Measurements from ENCODE around the gene DNER.
"Not testable (repeated sequence)": the region's sequence is repeated elsewhere in the genome, so short reads cannot be mapped to it uniquely, and the experiment has no call there.

The DNER gene, protein sequence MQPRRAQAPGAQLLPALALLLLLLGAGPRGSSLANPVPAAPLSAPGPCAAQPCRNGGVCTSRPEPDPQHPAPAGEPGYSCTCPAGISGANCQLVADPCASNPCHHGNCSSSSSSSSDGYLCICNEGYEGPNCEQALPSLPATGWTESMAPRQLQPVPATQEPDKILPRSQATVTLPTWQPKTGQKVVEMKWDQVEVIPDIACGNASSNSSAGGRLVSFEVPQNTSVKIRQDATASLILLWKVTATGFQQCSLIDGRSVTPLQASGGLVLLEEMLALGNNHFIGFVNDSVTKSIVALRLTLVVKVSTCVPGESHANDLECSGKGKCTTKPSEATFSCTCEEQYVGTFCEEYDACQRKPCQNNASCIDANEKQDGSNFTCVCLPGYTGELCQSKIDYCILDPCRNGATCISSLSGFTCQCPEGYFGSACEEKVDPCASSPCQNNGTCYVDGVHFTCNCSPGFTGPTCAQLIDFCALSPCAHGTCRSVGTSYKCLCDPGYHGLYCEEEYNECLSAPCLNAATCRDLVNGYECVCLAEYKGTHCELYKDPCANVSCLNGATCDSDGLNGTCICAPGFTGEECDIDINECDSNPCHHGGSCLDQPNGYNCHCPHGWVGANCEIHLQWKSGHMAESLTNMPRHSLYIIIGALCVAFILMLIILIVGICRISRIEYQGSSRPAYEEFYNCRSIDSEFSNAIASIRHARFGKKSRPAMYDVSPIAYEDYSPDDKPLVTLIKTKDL

DNA sequence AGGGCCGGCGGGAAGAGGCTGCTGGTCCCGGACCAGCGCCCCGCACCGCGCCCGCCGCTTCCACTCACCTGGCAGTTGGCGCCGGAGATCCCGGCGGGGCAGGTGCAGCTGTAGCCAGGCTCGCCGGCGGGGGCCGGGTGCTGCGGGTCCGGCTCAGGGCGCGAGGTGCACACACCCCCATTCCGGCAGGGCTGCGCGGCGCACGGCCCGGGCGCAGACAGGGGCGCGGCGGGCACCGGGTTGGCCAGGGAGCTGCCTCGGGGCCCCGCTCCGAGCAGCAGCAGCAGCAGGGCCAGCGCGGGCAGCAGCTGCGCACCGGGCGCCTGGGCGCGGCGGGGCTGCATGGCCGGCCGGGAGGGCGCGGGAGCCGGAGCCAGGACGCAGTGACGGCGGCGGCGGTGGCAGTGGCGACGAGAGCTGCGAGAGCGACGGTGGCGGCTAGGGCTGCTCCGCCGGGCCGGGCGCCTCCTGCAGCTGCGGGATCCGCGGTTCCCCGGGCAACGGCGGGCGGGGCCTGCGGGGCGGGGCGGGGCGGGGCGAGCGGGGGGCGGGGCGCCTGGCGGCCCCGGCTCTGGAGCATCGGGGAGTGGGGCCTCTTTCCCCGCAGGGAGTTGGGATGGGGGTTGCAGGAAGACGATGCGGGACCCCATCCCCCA, at the start of gene DNER:
Gene DNER (minus strand): TSS at position 476 of the 656 bp plus-strand sequence. CDS start 132 bp downstream, at position 344.
- no peak for DNase-seq (ENCODE audit: low read depth in 2 of 2)

DNA sequence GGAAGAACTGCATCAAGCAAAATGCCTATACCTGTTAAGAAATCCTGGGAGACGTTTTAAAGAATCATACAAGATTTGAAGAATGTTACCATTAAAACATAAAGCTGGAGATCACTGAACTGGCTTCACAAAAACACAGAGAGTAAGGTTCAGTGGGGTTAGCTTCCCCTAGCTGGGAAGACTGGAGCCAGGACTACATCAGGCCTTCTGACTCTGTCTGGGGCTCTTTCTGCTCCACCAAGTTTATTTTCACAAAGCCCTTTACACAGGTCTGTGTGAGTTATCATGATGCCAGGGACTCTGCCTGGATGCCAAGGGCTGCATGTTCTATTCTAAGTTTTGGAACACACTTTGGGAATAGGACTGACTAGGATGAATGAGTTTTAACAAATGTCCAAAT, 47.3 kb upstream of the DNER start:
- DNase-seq (ENCODE audit: low read depth in 2 of 2) = no peak

DNA sequence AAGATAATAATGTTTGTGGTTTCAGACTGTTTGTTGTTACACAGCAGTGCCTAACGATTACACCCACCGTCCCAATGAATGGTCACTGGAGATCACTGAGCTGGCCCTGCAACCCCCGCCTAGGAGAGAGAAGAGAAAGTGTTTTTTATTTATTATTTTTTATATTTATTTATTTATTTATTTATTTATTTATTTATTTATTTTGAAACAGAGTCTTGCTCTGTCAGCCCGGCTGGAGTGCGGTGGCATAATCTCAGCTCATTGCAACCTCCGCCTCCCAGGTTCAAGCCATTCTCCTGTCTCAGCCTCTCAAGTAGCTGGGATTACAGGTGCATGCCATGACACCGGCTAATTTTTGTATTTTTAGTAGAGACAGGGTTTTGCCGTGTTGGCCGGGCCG, 43.1 kb upstream of the DNER start:
- DNase-seq (ENCODE audit: low read depth in 2 of 2) = not testable (repeated sequence)

DNA sequence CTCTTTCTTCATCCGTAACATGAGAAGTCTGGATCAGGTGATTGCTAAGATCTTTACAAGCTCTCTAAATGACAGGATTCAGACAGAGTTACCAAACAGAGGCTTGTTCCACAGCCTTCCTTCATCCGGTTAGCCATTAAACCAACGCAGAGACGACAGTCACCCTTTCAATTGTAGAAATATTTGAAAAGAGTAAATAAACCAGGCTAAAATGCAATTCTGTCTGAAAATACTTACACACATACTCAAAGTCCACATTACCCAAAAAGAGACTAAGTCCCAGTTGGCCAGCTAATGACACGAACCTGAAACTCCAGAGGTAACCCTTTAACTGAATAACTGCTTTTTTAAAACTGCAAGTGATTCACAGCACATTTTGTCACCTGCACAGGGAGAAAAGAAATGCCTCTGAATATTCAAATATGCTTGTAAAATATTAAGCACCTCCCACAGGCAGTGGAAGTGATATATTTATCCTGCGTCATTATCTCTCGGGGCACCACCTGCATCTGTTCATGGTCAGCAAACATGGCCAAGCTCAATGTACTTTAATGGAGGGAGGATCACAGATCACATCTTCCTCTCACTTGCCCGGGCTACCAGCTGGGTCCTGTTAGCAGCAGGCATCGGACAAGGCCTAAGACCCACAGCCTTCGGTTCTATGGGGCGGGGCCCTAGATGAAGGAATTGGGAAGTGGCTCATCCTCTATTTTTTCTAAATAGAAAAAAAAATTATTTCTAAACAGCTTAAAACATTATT, 38.8 kb upstream of the DNER start:
- DNase-seq (ENCODE audit: low read depth in 2 of 2) = no peak

DNA sequence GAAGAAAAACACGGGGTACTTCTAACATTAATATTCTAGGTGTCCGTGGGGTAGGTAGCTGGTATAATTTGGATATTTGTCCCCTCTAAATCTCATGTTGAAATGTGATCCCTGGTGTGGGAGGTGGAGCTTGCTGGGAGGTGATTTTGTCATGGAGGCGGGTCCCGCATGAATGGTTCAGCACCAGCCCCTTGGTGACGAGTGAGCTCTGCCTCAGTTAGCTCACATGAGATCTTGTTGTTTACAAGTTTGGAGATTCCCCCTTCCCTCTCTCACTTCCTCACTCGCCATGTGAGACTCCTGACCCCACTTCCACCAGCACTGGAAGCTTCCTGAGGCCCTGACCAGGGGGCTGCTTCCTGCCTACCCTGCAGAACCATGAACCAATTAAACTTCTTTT, 35.4 kb upstream of the DNER start:
- no peak for DNase-seq (ENCODE audit: low read depth in 2 of 2)

DNA sequence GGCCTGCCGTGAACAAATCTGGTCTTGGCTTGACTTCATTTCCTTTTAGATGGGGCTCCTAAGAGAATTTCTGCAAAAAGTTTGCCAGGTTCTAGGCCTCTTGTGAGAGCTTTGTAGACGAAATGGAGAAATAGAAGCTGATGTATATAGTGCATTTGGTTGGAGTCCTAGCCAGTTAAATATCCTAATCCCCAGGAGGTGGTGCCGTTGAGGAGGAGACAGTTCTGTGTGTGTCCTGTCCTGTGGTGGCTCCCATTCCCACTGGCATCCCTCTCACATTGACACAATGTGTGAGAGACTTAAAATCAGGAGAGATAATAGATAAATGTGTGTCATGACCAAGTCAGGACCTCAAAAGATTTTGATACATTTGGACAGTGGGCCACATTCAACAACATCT, 34.6 kb upstream of the DNER start:
- DNase-seq (ENCODE audit: low read depth in 2 of 2) = no peak

DNA sequence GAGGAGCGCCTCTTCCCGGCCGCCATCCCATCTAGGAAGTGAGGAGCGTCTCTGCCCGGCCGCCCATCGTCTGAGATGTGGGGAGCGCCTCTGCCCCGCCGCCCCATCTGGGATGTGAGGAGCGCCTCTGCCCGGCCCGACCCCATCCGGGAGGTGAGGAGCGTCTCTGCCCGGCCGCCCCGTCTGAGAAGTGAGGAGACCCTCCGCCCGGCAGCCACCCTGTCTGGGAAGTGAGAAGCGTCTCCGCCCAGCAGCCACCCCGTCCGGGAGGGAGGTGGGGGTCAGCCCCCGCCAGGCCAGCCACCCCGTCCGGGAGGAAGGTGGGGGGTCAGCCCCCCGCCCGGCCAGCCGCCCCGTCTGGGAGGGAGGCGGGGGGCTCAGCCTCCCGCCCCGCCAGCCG, 28.3 kb upstream of the DNER start:
- not testable (repeated sequence) for DNase-seq (ENCODE audit: low read depth in 2 of 2)

DNA sequence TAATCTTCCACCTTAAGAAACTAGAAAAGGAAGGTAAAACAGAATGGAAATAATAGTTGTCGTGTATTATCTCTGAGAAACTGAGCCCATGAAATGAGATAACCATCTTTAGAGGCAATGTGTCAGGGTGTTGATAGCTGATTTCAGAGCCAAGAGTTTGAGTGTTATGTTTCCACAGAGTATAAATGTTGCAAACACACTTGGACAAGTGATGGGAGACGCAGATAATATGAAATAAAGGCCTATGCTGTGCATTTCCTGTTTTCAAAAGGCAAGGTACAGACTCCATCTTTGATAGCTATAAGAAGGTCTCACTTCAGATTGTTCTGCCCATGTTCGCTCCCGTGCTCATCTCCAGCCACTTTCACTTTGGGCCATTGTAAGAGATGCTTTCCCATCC, 25.9 kb upstream of the DNER start:
- no peak for DNase-seq (ENCODE audit: low read depth in 2 of 2)

DNA sequence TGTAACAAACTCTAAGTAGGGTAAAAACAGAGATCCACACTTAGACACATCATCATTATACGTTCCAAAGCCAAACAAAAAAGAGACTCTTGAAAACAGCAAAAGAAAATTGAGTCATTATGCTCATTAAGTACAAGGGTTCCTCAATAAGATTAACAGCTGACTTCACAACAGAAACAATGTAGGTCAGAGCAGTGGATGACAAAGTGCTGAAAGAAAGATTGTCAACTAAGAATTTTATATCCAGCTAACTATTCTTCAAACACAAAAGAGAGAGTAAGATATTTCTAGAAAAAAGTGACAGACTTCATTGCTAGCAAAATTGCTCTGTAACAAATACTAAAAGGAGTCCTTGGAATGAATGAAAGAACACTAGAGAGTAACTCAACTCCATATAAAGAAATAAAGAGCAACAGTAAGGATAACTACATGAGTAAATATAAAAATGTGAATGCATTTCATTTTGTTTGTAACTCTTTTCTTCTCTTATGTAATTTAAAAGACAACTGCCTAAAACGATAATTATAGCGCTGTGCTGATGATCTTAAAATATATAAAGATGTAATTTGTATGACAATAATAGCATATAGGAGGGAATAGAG, 23.8 kb upstream of the DNER start:
- no peak for DNase-seq (ENCODE audit: low read depth in 2 of 2)

DNA sequence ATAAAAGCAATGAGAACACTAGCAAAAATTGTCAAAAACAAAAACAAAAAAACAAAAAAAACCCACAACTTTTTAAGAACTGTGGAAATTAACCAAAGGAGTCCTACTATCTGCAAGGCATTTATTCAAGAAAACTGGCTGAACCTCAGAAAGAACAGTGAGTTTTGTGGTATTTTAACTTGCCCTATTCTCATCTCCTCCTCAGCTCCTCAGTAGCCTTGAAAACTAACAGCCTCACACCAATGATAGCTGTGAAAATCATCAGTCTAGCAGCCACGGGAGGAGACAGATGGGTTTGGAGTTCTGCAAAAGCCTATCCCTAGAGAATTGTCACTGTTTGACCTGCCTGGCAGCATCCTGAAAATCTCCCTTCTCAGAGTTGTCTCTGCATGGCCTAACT, 20.1 kb upstream of the DNER start:
- DNase-seq (ENCODE audit: low read depth in 2 of 2) = no peak

DNA sequence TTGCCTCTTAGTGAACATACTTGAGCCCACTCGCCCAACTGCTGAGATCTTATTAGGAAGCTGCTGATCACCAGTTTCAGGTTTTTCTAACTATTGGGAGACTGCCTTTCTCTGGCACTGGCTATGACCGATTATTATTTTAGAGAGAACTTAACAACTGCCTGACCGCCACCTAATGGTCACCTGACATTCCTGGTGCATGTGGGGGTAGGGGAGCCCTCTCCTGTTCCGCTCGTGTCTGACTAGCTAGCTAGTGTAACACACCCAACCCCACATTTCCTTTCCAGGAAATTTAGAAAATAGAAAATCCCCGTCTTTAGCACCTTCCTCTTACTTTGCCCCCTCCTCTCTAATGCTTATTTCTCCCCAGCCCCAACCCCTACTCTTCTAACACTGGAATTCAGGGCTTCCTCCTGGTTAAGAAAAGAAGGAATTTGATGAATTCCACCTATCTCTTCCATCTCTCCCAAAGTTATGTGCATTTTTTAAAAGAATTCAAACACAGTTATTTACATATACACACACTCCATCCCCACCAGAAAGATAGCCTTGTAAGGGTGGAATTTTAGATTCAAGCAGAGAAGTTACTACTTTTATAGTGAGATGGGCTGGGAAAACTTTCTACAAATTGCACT, 19.4 kb upstream of the DNER start:
- DNase-seq (ENCODE audit: low read depth in 2 of 2) = no peak

DNA sequence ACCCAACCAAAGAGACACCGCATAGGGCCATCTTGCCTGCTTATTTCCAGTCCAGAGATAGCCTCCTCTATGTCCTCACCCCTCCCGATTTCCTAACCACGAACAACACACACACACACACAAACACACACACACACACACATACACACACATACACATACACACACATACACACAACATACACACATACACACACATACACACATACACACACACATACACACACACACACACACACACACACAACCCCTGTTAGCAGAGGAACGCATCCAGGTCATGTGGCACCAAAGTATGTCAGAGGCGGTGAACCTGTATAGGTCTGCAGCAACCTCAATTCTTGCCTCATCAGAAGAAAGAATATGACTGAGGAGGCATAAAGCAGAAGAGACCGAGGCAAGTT, 18.5 kb upstream of the DNER start:
- no peak for DNase-seq (ENCODE audit: low read depth in 2 of 2)

DNA sequence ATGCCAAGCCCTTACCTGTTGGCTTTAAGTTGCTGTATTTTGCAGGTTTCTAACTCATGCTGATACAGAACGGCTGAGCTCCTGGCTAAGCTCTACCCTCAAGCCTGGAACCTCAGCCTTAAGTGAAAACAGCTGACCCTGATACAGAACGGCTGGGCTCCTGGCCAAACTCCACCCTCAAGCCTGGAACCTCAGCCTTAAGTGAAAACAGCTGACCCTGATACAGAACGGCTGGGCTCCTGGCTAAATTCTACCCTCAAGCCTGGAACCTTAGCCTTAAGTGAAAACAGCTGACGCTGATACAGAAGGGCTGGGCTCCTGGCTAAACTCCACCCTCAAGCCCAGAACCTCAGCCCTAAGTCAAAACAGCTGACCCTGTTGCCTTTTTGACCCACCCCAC, 17.6 kb upstream of the DNER start:
- no peak for DNase-seq (ENCODE audit: low read depth in 2 of 2)

DNA sequence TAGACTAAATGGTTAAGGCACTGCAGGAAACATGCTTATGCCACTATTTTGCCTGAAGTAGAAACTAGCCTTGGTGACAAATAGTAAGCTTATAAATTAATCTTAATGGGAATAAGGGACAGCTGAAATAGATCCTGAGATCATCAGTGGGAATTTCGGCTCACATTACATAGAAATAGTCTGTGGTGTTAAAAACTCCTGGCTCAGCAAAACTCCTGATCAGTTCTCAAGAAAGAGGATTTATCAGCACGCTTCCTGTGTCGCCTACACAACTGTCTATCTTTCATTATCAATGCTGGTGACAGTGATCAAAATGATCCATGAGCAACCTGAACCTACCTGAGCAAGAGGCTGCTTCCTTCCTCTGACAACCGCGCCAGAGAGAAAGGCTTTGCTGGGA, 17.0 kb upstream of the DNER start:
- DNase-seq (ENCODE audit: low read depth in 2 of 2) = no peak

DNA sequence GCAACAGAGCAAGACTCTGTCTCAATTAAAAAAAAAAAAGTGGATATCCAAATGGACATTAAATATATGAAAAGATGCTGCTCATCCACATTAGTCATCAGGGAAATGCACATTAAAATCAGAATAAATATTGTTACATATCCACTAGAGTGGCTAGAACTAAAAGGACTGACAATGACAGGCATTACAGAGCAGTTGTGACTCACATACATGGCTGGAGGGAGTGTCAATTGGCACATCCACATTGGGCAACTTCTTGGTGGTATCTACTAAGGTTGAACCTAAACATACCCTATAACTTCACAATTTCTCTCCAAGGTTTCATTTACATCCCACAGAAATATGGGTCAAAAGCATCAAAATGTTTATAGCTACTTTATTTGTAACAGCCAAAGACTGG, 14.0 kb upstream of the DNER start:
- DNase-seq (ENCODE audit: low read depth in 2 of 2) = no peak

DNA sequence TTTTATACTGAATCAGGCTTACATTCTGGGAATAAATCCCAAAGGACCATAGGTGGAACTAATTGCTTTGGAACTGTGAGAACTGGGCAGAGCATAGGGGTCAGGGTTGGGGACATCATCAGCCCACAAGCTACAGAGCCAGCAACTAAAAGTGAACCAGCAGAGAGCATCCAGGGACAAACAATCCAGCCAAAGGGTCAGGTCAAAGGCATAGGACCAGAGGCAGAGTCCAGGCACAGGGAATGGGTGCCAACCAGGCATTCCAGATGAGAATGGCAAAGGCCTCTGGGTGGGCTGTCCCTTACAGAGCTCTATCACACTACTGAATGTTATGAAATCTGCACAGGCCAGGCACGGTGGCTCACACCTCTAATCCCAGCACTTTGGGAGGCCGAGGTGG, 12.3 kb upstream of the DNER start:
- no peak for DNase-seq (ENCODE audit: low read depth in 2 of 2)

DNA sequence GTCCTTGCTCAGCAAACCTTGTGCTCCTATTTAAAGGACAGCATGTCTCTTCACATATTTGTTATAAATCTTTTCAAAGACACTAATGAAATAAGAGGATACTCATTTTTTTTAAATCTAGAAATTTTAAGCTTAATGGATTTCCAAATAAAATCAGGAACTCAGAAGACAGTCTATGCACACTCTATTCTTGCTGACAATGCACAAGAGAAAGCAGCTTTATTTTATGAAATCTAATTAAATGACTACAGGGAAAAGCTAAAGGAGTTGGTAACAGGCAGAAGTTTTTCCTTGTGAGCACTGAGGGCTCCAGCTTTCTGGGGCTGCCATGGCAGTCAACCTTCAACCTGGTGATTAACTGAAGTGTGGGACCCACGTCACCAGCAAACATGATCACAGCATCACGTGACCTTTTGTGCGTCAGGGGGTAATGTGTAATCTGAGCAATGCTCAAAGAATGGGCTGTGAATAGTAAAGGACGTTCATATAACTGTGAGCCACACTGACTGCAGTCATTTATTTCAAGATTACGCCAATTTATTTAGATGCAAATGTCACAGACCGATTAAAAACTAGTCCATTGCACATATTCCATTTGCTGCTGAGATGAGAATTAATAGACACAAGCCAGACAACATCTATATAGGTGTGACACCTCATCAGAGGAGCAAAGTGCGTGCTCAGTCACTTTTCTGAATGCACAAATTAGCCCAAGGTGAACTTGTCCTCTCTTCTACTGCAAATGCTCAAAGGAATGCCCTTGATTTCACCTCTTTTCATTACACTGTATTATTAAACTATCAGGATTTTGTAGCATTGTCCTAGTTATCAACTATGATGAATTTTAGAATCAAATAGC, 11.6 kb upstream of the DNER start:
- DNase-seq (ENCODE audit: low read depth in 2 of 2) = no peak

DNA sequence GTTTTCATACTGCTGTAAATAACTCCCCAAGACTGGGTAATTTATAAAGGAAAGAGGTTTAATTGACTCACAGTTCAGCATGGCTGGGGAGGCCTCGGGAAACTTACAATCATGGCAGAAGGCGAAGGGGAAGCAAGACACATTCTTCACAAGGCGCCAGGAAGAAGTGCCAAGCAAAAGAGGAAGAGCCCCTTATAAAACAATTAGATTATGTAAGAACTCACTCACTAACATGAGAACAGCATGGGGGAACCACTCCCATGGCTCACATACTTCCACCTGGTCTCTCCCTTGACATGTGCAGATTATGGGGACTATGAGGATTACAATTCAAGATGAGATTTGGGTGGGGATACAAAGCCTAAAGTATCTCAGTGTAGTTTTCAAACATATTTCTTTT, 8.8 kb upstream of the DNER start:
- DNase-seq (ENCODE audit: low read depth in 2 of 2) = not testable (repeated sequence)

DNA sequence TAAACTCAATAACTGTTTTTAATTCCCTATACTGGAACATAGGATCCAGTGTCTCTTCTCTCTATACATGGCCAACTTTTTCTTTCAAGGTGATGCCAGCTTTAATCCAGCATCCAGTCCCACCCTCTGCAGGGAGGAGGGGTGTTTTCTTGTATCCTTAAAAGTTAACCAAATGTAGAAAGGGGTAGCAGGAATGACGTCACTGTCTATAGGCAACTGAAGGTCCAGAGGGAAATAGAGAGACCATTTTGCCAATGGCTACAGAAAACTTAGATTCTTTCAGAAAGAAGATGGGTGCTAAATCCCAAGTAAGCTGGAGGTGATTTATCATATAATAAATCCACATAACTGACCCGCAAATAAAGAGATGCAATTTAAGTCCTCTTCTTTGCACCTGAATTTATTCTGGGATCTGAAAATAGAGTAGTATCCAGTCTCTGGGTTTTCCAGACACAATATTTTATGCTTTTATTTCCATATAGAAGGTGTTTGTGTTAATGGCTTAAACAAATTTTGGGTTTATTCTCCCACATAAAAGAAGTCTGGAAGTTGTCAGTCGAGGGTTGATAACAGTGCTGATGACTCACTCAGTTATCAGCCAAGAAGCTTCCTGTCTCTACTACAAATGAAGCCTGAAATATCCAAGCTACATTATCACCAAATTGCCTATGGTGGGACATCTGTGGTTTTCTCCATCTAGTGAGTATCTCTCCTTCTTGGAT, 5.7 kb upstream of the DNER start:
- DNase-seq (ENCODE audit: low read depth in 2 of 2) = no peak

DNA sequence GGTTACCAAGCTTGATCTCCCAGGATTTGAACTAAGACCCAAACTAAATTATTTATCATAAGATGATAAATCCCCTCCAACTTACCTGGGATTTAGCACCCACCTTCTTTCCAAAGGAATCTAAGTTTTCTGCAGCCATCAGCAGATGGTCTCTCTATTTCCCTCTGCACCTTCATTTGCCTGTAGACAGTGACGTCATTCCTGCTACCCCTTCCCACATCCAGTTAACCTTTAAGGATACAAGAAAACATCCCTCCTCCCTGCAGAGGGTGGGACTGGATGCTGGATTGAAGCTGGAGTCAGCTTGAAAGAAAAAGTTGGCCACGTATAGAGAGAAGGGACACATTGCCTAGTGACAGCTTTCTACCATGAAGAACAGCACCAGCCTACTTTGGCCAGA, 3.7 kb upstream of the DNER start:
- DNase-seq (ENCODE audit: low read depth in 2 of 2) = no peak
